ENCODE results near the gene BNIP5.

The BNIP5 gene

DNA sequence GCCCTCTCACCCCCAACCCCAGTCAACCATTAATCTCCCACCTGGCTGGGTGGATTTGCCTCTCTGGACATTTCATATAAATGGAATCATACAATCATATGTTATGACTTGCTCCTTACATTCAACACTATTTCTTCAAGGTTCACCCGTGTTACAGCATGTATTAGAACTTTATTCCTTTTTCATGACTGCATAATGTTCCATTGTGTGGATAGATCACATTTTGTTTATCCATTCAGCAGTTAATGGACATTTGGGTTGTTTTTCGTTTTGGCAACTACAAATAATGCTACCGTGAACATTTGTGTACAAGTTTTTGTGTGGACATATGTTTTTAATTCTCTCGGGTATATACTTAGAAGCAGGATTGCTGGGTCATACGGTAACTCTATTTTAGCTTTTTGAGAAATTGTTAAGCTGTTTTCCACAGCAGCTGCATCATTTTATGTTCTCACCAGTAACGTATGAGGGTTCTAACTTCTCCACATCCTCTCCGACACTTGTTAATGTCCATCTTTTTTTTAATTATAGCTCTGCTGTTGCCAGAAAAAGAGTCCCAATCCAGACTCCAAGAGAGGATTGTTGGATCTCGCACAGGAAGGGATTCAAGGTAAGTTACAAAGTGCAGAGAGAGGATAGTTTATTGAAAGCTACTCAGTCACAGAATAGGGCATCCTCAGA, 15.9 kb upstream of the BNIP5 start:
- no peak for DNase-seq (ENCODE audit: extremely low read depth, low read depth)
- H3K4me3 ChIP-seq (replicated peaks; ENCODE audit: low read depth, low read length), result no peak overlapping the region
- TF ChIP-seq CTCF (IDR thresholded peaks at IDR 0.05; ENCODE audit: low read depth, low read length, missing control alignments), result no peak

DNA sequence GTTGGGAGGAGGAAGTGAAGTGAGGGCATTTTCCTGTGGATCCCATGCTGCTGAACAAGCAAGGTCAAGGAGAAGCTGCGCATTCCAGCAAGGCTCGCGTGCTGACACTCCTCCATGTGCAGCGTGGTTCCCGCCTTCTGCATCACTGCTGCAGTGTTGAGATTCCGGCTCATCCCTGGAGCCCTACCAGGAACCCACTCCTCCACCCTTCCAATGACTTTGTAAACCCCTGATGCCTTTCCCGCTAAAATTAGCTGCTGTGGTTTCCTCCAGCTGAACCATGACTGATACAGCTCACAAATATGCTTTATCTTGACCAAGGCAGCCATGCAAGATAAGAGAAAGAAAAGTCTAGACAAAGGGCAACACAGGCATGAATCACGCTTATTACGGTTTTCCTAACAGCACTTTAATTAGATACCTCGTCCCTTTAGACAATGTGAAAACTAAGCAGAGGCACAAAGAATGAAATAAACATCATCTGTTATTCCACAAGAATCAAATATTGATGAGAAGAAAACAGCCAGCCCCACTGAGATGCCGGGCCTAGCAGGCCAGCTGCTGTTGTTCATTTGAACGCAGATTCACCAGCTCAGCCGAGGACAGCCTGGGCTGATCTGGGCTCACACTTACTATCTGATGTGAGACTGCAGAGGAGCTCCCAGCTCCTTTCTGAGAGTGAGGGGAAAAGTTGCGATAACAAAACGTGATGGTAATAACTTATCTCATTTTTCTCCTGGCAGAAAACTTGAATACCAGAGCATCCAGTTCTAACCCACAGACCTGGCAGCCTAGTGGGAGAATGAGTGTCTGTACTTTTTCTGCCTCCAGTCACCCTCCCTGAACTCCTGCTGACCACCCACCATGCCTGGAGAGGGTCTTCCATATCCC, 14.2 kb upstream of the BNIP5 start:
- no peak overlapping the region for H3K4me3 ChIP-seq (replicated peaks; ENCODE audit: low read depth, low read length)
- no peak for DNase-seq (ENCODE audit: extremely low read depth, low read depth)
- TF ChIP-seq CTCF (IDR thresholded peaks at IDR 0.05; ENCODE audit: low read depth, low read length, missing control alignments), result no peak

- no peak for TF ChIP-seq CTCF (IDR thresholded peaks at IDR 0.05; ENCODE audit: low read depth, low read length, missing control alignments)
- DNase-seq (ENCODE audit: extremely low read depth, low read depth), result no peak
- H3K4me3 ChIP-seq (replicated peaks; ENCODE audit: low read depth, low read length), result no peak overlapping the region
These were observed 13.4 kb upstream of the BNIP5 start for GRCh38 chr6:36350082-36350481.

DNA sequence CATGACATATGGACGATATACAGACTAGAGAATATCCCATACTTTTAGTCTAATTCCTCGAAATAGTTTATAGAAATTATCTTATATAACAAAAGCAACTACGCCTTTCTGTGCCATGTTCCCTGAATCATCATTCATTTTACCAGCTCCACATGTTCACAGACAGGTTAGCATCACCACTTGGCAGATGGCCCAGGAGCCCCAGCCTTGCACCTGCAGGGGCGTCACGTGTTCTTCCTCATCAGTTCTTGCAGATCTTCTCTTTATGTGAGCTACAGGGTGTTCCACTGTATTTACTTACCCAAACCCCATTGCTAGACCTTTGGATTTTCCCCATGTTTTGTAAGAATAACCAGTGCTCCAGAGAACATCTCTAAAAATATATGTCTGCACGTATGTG, 12.6 kb upstream of the BNIP5 start:
- DNase-seq (ENCODE audit: extremely low read depth, low read depth), result no peak
- TF ChIP-seq CTCF (IDR thresholded peaks at IDR 0.05; ENCODE audit: low read depth, low read length, missing control alignments), result no peak

GRCh38 chr6:36347621-36348020, 10.9 kb upstream of the BNIP5 start:
- H3K4me3 ChIP-seq (replicated peaks; ENCODE audit: low read depth, low read length), result no peak overlapping the region
- no peak for DNase-seq (ENCODE audit: extremely low read depth, low read depth)
- no peak for TF ChIP-seq CTCF (IDR thresholded peaks at IDR 0.05; ENCODE audit: low read depth, low read length, missing control alignments)

More for the DNA sequence above, 12.6 kb upstream of the BNIP5 start:
- H3K4me3 ChIP-seq (replicated peaks; ENCODE audit: low read depth, low read length), result no peak overlapping the region

DNA sequence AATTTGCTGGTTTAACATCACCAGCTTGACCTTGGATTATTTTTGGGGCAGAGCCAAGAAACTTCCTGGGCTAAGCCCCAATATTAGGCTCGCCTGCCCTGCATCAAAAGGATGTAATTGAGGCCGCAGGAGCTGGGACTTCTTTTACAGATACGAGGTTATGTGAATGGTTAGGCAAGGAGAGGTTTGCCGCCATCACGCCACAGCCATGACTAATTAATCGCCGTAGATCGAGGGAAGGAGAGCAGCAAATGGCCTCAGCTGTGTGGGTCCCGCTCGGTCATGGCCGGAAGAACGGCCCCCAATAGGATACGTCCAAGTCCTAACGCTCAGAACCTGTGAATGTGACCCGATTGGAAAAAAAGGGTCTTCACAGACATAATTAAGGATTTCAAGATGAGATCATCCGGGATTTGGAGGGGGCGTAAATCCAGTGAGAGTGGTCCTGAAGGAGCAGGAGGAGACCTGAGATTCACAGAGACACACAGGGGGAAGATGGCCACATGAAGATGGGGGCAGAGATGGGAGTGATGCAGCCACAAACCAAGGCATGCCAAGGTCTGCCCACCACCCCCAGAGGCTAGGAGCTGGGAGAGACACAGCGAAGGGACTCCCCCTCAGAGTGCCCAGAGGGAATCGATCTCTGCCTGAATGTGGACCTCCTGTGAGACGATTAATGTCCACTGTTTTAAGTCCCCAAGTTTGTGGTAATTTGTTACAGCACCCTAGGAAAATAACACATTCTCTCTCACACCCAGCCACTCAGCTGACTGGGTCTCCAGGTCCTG, 10.0 kb upstream of the BNIP5 start:
- no peak for DNase-seq (ENCODE audit: extremely low read depth, low read depth)
- no peak for TF ChIP-seq CTCF (IDR thresholded peaks at IDR 0.05; ENCODE audit: low read depth, low read length, missing control alignments)
- no peak overlapping the region for H3K4me3 ChIP-seq (replicated peaks; ENCODE audit: low read depth, low read length)
